ENCODE data around the gene TRIM5.
"Not testable (repeated sequence)": the region's sequence is repeated elsewhere in the genome, so short reads cannot be mapped to it uniquely, and the experiment has no call there.

Gene TRIM5

DNA sequence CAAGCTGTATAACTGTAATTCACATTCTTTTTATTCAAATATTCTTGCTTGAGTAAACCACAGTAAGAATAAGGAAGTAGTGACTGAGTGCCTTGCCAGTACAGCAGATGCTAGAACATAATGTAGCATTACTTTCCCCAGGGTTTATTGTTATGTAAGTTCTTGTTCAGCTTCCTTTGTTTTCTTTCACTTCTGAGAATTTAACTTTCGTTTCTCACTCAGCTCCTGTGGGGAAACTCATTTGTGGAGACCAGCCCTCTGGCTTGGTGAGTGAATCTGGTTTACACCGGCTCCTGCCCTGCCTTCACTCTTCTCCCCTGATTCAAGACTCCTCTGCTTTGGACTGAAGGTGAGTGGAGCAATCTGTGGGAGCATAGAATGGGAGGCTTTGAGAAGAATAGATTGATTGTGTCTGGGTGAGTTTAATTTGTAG lies 4.7 kb upstream of the TRIM5 start, which contains the start of gene TRIM22:
TRIM22 (plus strand) TSS at position 240 of the 433 bp plus-strand sequence. CDS start 6,443 bp downstream, outside the sequence.
- DNase-seq (ENCODE audit: low read depth): peak; percentile 88

DNA sequence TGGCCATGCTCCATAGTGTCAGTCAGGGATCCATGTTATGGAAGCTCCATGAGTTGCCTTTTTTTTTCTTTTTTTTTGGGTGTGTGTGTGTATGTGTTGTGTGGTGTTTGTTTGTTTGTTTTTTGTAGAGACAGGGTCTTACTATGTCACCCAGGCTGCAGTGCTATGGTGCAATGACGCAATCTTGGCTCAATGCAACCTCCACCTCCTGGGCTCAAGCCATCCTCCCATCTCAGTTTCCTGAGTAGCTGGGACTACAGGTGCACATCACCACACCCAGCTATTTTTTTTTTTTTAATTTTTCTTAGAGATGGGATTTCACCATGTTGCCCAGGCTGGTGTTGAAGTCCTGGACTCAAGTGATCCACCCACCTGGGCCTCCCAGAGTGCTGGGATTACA lies 3.6 kb upstream of the TRIM5 start:
- DNase-seq (ENCODE audit: low read depth): no peak

DNA sequence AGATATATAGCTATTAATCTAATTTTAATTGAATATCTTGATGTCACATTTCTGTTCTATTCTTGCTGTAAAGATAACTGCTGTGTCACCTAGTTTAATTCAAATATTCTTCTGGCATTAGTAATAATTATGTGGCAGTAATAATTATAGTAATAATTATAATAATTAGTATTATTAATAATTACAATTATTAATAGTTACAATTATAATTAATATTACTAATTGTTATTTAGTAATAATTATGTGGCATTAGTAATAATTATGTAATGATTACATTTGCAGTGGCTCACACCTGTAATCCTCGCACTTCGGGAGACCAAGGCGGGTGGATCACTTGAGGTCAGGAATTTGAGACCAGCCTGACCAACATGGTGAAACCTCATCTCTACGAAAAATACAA lies 1.6 kb upstream of the TRIM5 start:
- no peak for DNase-seq (ENCODE audit: low read depth)

DNA sequence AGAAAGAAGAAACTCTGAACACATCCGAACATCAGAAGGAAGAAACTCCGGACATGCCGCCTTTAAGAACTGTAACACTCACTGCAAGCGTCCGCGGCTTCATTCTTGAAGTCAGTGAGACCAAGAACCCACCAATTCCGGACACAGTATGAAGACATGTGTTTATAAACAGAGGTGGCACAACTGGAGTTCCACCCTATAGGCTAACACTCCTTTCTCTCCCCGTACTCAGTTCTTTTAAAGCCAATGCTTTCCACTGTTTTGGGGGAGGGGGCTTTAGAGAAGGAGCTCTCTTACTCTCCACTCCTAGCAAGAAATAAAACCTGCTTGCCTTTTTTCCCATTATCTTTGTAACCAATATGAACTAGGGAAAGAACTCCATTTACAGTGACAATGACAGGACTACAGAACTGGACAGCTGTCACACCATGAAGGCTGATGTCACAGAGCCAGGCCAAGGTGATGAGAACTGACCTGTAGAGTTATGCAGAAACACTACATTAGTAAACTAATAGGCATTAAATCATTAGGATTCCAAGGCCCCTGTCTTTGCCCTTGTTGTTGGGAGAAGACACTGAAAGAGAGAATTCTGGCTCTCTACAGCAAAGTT lies 733 bp downstream of the TRIM5 start:
- DNase-seq (ENCODE audit: low read depth): no peak

DNA sequence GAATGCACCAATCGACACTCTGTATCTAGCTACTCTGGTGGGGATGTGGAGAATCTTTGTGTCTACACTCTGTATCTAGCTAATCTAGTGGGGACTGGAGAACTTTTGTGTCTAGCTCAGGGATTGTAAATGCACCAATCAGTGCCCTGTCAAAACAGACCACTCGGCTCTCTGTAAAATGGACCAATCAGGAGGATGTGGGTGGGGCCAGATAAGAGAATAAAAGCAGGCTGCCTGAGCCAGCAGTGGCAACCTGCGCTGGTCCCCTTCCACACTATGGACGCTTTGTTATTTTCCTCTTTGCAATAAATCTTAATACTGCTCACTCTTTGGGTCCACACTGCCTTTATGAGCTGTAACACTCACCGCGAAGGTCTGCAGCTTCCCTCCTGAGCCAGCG lies 1.3 kb downstream of the TRIM5 start:
- DNase-seq (ENCODE audit: low read depth): not testable (repeated sequence)

DNA sequence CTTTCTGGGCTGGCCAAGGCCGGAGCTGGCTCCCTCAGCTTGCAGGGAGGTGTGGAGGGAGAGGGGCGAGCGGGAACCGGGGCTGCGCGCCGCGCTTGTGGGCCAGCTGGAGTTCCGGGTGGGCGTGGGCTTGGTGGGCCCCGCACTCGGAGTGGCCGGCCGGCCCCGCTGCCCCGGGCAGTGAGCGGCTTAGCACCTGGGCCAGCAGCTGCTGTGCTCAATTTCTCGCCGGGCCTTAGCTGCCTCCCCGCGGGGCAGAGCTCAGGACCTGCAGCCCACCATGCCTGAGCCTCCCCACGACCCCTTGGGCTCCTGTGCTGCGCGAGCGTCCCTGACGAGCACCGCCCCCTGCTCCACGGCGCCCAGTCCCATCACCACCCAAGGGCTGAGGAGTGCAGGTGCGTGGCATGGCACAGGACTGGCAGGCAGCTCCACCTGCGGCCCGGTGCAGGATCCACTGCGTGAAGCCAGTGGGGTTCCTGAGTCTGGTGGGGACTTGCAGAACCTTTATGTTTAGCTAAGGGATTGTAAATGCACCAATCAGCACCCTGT lies 1.9 kb downstream of the TRIM5 start:
- DNase-seq (ENCODE audit: low read depth): not testable (repeated sequence)

DNA sequence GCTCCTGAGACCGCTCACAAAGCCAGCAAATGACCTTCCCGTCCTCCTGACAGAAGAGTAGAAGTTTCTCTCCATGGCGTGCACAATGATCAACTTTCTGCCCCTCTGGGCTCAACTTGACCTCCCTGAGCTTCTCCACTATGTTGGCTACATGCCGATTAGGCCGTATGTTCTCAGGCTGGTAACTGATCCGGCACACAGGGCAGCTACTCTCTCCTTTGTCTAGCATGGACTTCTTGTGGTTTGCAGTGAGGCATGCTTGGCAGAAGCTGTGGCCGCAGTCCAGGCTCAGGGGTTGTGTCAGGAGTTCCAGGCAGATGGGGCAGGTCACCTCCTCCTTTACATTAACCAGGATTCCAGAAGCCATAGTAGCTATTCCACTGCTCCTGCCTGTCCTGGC lies 5.1 kb downstream of the TRIM5 start:
- peak; percentile 39 for DNase-seq (ENCODE audit: low read depth)

DNA sequence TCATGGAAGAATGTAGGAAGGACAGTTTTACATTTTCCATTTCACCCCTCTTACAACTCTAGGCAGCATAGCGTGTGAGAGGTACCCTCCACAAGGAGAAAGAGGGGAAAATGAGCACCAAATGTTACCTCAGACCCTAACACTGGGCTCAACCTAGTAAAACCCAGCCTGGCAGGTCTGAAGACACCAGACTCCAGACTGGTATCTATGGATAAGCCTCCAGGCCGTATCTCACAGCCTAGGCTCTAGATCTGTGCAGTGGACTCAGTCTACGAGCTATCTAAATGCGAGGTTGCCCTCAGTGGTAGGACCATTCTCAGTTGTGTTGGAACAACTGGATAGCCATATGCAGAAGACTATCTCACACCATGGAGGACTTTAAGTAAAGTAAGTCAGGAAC lies 10.5 kb downstream of the TRIM5 start:
- DNase-seq (ENCODE audit: low read depth): no peak

DNA sequence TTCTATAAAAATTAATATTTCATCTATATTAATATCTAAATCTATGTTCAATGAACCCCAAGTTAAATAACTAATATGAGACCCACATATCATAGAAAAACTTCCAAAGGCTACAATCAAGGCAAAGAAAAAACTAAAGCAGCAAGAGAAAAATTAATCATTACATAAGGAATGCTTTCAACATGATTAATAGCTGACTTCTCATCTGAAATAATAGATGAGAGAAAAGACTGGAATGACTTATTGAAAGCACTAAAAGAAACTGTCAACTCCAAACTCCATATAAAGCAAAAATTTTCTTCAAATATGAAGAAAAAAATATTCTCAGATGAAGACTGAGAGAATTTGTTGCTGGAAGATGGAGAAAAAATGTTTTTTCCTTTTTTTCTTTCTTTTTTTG lies 13.0 kb downstream of the TRIM5 start:
- DNase-seq (ENCODE audit: low read depth): no peak

DNA sequence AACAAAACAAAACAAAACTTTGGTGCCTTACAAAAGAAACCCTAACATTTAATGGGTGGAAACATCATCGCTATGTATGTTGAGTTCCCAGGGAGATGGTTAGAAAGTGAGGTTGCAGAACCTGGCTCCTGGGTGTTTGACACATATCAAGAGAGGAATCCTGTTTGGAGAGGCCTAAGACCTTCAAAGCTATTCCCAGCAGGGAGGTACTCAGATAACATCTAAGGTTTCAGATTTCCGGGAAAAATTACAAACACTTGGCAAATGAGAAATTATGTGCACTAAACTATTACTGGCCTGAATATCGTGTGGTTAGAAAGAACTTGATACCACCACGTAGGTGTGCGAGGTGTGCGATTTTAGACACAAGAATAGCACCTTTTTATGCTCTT lies 18.5 kb downstream of the TRIM5 start:
- no peak for DNase-seq (ENCODE audit: low read depth)

DNA sequence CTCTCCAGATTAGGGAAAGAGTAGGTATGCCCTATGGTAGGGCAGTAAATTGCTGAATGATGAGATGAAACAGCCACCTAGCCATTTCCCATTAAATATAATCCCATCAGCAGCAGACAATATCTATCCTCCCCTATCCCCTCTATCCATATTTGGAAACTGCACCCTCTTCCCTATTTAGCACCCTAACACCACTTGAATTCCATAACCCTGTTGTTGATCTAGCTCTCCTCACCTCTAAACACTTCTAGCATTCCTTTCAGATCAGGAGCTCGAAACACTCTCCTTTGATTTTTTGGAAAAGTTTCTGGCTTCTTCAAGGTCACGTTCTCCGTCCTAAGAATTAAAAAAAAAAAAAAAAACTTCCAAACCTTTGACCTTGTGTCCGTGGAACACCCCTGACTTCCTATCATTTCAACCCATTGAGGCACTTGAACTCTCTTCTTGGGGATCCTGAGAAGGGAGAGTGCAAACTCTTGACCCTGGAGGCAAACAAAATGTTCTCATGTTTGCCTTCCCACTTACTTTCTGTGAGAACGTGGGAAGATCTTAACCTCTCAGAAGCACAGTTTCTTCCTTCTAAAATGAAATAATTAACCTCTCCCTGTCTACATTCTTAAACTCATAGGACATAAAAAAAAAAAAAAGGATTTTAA lies 19.0 kb downstream of the TRIM5 start:
- DNase-seq (ENCODE audit: low read depth): no peak

DNA sequence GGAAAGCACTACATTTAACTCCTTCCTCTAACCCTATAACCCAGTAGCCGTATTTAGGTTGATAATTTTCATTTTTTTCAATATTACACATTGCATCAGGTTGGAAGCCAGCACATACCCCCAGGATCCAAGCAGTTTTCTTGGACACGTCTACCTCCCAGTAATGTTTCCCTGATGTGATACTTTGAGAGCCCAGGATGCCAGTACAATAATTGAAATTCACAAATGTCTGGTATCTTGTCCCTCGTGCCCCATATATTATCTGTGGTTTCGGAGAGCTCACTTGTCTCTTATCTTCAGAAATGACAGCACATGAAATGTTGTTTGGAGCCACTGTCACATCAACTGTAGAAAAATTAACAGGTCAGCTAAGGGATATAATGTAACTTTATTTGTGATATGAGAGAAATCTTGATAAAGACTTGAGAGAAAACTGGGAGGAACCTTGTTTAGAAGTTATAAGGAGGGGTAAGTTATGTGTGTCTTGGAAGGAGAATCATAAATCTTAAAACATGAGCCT lies 19.8 kb downstream of the TRIM5 start:
- no peak for DNase-seq (ENCODE audit: low read depth)

DNA sequence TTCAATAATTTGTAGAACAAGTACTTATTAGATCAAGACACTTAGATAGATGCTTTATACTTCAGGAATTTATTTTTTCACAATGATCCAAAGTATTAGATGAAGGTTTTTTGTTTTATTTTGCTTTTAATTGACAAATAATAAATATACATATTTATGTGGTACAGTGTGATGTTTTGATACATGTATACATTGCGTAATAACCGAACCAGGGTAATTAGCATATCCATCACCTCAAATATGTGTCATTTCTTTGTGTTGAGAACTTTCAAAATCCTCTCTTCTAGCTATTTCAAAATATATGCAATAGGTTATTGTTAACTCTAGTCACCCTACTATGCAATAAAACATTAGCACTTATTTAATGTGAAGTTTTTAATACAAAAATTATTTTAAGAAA lies 21.4 kb downstream of the TRIM5 start:
- no peak for DNase-seq (ENCODE audit: low read depth)

DNA sequence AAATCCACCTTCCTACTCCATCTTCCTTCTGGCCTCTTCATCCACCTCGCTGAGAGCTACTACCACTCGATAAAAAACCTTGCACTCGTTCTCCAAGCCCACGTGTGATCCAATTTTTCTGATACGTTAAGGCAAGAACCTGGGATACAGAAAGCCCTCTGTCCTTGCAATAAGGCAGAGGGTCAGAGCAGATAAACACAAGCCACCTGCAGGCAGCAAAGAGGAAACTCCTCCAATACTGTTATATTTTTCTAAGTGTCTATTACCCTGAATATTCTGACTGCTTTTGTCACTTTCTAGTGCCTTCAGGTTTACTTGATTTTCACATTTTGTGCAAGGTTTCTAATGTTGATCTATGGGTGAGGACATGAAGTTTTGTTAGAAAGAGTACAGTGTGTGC lies 26.6 kb downstream of the TRIM5 start:
- DNase-seq (ENCODE audit: low read depth): no peak

DNA sequence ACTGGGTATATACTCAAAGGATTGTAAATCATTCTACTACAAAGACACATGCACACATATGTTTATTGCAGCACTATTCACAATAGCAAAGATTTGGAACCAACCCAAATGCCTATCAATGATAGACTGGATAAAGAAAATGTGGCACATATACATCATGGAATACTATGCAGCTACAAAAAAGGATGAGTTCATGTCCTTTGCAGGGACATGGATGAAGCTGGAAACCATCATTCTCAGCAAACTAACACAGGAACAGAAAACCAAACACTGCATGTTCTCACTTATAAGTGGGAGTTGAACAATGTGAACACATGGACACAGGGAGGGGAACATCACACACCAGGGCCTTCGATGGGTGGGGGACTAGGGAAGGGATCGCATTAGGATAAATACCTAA lies 27.9 kb downstream of the TRIM5 start:
- DNase-seq (ENCODE audit: low read depth): not testable (repeated sequence)

DNA sequence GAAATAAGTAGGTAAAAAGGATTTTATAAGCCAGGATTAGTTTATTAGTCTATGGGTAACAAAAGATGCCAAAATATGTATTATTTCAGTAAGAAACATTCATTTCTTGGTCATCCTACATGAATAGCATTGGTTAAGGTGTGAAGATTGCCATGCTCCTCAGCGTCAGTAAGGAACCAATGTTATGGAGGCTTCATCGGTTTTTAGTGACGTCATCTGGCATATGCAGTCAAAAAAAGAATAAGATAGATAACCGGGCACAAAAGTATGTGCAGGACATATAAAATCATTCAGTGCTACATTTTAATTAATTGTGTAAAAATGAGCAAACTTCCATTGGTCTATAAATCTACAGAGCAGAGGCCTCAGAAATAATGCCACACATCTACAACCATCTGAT lies 29.4 kb downstream of the TRIM5 start:
- no peak for DNase-seq (ENCODE audit: low read depth)

DNA sequence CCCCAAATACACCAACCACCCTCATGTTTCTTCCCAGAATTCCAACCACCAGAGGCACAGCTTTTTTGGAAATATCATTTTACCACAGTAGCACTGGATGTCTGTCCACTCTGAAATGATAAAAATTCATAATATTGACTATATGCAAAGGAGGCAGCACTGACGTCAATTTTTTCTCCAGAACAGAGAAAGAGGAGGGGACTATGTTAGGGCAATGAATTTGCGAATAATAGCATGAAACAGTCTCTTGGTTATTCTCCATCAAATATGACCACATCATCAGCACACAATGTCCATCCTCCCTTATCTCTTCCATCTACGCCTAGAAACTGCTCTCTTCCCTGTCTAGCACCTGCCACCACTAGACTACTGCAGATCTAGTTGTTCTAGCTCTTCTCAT lies 38.7 kb downstream of the TRIM5 start:
- no peak for DNase-seq (ENCODE audit: low read depth)

DNA sequence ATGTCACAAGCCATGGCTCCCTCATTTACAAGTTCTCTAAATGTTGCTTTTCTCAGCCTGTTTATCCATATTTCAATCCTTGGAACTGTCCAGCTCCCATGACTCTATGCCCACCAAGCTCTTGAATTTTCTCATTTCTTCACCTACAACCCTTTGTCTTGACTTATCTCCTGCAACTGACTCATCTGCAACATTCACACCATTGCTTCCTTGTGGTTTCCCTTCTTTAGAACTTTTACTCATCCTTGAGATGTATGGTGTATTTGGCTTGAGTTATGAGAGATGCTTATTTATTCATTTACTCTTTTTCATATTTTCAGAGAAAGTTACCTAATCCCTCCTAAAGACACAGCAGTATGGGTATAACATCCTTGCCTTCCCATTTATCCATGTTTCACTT lies 41.3 kb downstream of the TRIM5 start:
- DNase-seq (ENCODE audit: low read depth): no peak

DNA sequence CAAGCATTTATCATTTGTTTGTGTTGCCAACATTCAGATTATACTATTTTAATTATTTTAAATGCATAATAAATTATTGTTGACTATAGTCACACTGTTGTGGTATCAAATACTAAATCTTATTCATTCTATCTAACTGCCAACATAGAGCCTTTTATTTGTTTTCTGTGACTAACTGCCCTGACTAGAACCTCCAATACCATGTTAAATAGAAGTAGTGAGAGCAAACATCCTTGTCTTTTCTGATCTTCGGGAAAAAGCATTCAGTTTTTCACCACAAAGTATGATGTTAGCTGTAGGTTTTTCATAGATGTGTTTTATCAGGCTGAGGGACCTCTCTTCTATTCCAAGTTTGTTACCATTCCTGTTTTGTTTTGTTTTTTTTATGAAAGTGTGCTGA lies 44.9 kb downstream of the TRIM5 start:
- DNase-seq (ENCODE audit: low read depth): no peak

DNA sequence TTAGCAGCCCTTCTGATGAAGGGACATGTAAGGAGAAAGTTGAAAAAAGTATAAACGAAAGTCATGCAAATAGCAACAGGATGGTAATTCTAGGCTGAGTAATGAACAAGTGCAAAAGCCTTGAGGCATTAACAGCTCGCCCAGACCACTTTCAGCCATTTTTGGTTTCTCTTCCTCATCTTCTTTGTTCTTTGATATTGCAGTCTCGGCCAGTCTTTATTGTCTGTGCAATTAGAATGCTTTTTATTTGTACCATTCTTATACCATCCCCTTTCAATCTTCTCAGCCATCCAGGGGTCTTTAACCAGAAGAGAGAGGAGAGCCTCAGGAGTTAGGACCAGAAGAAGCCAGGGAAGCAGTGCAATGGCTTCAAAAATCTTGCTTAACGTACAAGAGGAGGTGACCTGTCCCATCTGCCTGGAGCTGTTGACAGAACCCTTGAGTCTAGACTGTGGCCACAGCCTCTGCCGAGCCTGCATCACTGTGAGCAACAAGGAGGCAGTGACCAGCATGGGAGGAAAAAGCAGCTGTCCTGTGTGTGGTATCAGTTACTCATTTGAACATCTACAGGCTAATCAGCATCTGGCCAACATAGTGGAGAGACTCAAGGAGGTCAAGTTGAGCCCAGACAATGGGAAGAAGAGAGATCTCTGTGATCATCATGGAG lies 52.8 kb downstream of the TRIM5 start:
- no peak for DNase-seq (ENCODE audit: low read depth)

DNA sequence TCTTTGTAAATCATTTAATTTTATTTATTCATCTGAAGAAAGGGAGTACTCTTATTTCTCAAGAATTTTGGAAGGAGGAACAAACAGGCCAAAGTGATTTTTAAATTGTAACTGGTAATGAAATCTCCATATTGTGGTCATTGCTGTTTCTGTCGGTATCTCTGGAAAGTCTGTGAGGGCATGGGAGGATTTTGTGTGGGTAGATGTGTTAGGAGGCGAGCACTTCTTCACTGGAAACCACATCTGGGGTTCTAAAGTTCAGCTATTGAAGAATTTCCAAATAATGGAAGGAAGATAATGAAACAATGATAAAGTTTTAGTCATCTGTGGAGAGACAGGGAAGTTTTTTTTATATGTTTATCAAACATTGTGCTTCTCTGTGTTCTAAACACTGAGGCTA lies 53.5 kb downstream of the TRIM5 start:
- no peak for DNase-seq (ENCODE audit: low read depth)

DNA sequence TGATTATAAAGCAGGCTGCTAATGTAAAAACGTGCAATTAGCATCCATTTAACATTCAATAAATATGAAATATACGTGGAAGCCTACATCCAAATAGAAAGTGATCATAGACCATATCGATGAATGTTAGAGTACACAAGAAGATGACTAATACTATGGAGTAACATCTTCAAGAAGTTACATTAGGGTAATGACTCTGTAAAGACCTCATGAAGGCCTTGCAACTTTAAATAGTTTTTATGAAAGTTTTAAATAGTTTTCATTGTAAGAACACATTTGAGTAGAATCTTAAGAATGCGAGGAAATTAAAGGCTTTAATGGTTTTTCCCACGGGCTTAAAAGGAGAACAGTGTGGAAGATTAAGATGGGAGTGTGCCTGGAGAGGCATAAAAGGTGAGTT lies 58.7 kb downstream of the TRIM5 start:
- no peak for DNase-seq (ENCODE audit: low read depth)

DNA sequence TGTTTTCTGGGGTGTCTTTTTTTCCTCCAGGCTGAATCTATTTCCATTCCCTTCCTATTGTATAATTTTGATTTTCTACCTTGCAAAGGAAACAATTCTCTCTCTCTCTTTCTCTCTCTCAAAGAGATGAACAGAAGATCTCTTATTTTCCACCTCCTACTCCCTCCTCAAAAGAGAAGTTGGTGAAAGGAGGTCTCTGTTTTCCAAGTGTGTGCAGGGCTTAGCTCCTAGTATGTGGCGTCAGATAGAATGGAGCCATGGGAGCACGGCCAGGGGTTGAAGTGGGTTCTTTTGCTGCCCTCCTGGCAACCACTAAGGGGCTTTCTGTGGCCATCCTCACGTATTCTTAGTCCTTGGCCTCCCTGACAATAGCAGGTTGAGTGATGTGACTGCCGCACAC lies 59.6 kb downstream of the TRIM5 start:
- DNase-seq (ENCODE audit: low read depth): no peak
